ENCODE measurements around the gene CTNND2. TPM values are rescaled to one million over a fixed set of nuclear protein-coding genes. Genes with fewer than 3 reads are reported as not detected.

The CTNND2 gene
- total RNA-seq, 1 experiment from 2014 or later, result 7.0 TPM

DNA sequence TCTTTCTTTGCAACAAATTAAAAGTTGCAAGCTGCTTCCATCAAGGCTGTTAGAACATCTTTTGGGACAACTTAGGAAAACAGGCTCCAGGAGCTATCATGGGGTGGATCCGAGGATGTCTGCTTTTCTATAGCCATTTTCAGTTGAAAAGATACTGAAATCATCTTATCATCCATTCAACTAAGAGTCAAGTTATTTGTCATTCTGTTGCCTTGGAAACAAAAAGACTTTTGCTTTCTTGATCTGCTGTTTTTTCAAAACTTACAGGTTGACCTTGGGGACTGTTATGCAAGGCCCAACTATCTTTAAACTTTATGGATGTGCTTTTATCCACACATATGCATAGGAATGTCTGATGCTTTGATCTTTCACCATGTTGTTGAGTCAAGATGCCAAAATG, 597.9 kb downstream of the CTNND2 start:
- Histone ChIP-seq H4K91ac (ENCODE audit: insufficient read length, low read depth, low read length) (no peak overlapping the region), H3K79me2 (ENCODE audit: insufficient read depth, low read length) (no peaks in the 10 kb centered on the region), H4K5ac (ENCODE audit: insufficient read length, low read depth, low read length) (no peak overlapping the region), H3T11ph (ENCODE audit: low read length) (no peak overlapping the region), H2BK12ac (ENCODE audit: insufficient read length, low read depth, low read length) (no peak overlapping the region), H4K8ac (replicated peaks; ENCODE audit: insufficient read length, low read depth, low read length) (no peak overlapping the region), H3K18ac (ENCODE audit: insufficient read length, low read depth, low read length) (no peak overlapping the region), H3K4me2 (ENCODE audit: insufficient read depth, insufficient read length, low read length) (no peak overlapping the region), H3K9ac (ENCODE audit: extremely low read depth, insufficient read length, low read length) (no peak overlapping the region), H3K27me3 (ENCODE audit: insufficient read depth, low read length) (no peaks in the 10 kb centered on the region), H3K23me2 (ENCODE audit: insufficient read length, low read depth, low read length, poor library complexity, severe bottlenecking) (no peaks in the 10 kb centered on the region), H3K27ac (ENCODE audit: insufficient read length, low read depth, low read length) (no peak overlapping the region), H2AFZ (ENCODE audit: low read length) (no peak overlapping the region), H3K56ac (ENCODE audit: insufficient read length, low read depth, low read length) (no peak overlapping the region), H2AK5ac (ENCODE audit: insufficient read length, low read length) (no peak overlapping the region), H3K79me1 (ENCODE audit: insufficient read depth, low read depth, low read length, poor library complexity, severe bottlenecking) (no peaks in the 10 kb centered on the region), H2BK20ac (ENCODE audit: low read depth, low read length, poor library complexity, severe bottlenecking) (no peak overlapping the region), H4K20me1 (ENCODE audit: control insufficient read depth, insufficient read depth, insufficient read length) (no peaks in the 10 kb centered on the region), H3K14ac (ENCODE audit: insufficient read depth, low read length) (no peak overlapping the region), H2BK120ac (ENCODE audit: low read depth, low read length, poor library complexity, severe bottlenecking) (no peak overlapping the region), H3K23ac (ENCODE audit: insufficient read length, low read depth, low read length) (no peak overlapping the region), H3K9me3 (ENCODE audit: control insufficient read depth, low read depth, low read length) (no peaks in the 10 kb centered on the region), H2BK5ac (ENCODE audit: insufficient read length, low read length) (no peak overlapping the region), H2BK15ac (ENCODE audit: low read depth, low read length) (no peak overlapping the region), H3K4me1 (ENCODE audit: insufficient read depth, low read length) (no peaks in the 10 kb centered on the region), H3K4ac (ENCODE audit: low read depth, low read length) (no peak overlapping the region)
- Mint-ChIP-seq H3K36me3 (ENCODE audit: insufficient read depth in 1 of 3, low read depth in 3 of 3) (no peaks in the 10 kb centered on the region), H3K27ac (no peak overlapping the region), H3K4me1 (peaks cover 10 to 13% of the 10 kb centered on the region in 2 experiments; a peak in 3 of 4 replicates), H3K4me3 (no peak overlapping the region), H3K9me3 (no peaks in the 10 kb centered on the region), H3K27me3 (ENCODE audit: low read depth) (no peaks in the 10 kb centered on the region; the same call in 1 of the 2 replicates)
- no CpG with 5 or more reads among the region's 1 CpG for WGBS (ENCODE audit: extremely low coverage, insufficient read length, low lambda C conversion rate)
- no peak for DNase-seq
- TF ChIP-seq, protein P1, sequence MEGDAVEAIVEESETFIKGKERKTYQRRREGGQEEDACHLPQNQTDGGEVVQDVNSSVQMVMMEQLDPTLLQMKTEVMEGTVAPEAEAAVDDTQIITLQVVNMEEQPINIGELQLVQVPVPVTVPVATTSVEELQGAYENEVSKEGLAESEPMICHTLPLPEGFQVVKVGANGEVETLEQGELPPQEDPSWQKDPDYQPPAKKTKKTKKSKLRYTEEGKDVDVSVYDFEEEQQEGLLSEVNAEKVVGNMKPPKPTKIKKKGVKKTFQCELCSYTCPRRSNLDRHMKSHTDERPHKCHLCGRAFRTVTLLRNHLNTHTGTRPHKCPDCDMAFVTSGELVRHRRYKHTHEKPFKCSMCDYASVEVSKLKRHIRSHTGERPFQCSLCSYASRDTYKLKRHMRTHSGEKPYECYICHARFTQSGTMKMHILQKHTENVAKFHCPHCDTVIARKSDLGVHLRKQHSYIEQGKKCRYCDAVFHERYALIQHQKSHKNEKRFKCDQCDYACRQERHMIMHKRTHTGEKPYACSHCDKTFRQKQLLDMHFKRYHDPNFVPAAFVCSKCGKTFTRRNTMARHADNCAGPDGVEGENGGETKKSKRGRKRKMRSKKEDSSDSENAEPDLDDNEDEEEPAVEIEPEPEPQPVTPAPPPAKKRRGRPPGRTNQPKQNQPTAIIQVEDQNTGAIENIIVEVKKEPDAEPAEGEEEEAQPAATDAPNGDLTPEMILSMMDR (conservative IDR thresholded peaks at IDR 0.05), result no peak
